ENCODE measurements around the gene ESRRB.
A peak's percentile ranks its signal among the peaks of the same experiment; 100 is the strongest.

The ESRRB gene

GRCh38 chr14:76514213-76514998, 138.5 kb downstream of the ESRRB start:
- H3K27me3 ChIP-seq (ENCODE audit: control insufficient read depth in 3 of 3, insufficient read depth in 3 of 3, low read depth in 1 of 3, low read length in 3 of 3): peaks cover 0 to 7% (median 2%) of the 10 kb centered on the region in 3 experiments
- no peak overlapping the region for H3K4ac ChIP-seq (ENCODE audit: low read length)
- H3K4me1 ChIP-seq (ENCODE audit: control insufficient read depth in 2 of 2, insufficient read depth in 1 of 2, low read depth in 1 of 2, low read length in 2 of 2): peaks cover 0 to 3% of the 10 kb centered on the region in 2 donors
- peaks cover 1% of the 10 kb centered on the region for H3K79me1 ChIP-seq (ENCODE audit: low read depth, low read length)
- H3K9me3 ChIP-seq (replicated peaks in 1 of 2; ENCODE audit: control insufficient read depth in 2 of 2, insufficient read depth in 1 of 2, low read depth in 1 of 2, low read length in 2 of 2): no peaks in the 10 kb centered on the region
- H3K4me3 ChIP-seq (ENCODE audit: low read length in 2 of 2): no peak overlapping the region
- no peak overlapping the region for H3K23ac ChIP-seq (ENCODE audit: low read depth, low read length, poor library complexity)
- no peak overlapping the region for H4K8ac ChIP-seq (ENCODE audit: low read depth, low read length)
- no peak overlapping the region for H3K27ac ChIP-seq (replicated peaks; ENCODE audit: low read length)
- no peak overlapping the region for H4K91ac ChIP-seq (ENCODE audit: low read depth, low read length, poor library complexity)
- no peak for DNase-seq (ENCODE audit: low spot score)
- no CpG with 5 or more reads among the region's 6 CpGs for WGBS, 2 donors (ENCODE audit: extremely low coverage in 2 of 2, insufficient read length in 2 of 2, insufficient replicate concordance in 1 of 2)
- no peak overlapping the region for H2AK5ac ChIP-seq (ENCODE audit: low read depth, low read length)
- no peak overlapping the region for H2AFZ ChIP-seq (ENCODE audit: low read length)
- no peaks in the 10 kb centered on the region for H3K36me3 ChIP-seq (replicated peaks in 1 of 2; ENCODE audit: control insufficient read depth in 2 of 2, insufficient read depth in 2 of 2, low read length in 2 of 2)
- no peak overlapping the region for H3K14ac ChIP-seq (ENCODE audit: low read length)
- no peak overlapping the region for H2BK5ac ChIP-seq (ENCODE audit: low read length)
- H2BK12ac ChIP-seq (ENCODE audit: low read length): no peak overlapping the region
- no peak overlapping the region for H2BK120ac ChIP-seq (ENCODE audit: low read depth, low read length)
- no peak overlapping the region for H3K4me2 ChIP-seq (ENCODE audit: insufficient read depth, low read length, poor library complexity, severe bottlenecking)
- H3K9ac ChIP-seq (ENCODE audit: low read depth, low read length, poor library complexity): no peak overlapping the region
- no peak overlapping the region for H3K18ac ChIP-seq (ENCODE audit: low read length)
- H2BK15ac ChIP-seq (ENCODE audit: low read length): no peak overlapping the region

- no peaks in the 10 kb centered on the region for H3K4me1 ChIP-seq (ENCODE audit: control insufficient read depth in 2 of 2, insufficient read depth in 1 of 2, low read depth in 1 of 2, low read length in 2 of 2)
- no peak overlapping the region for H2BK5ac ChIP-seq (ENCODE audit: low read length)
- H2BK15ac ChIP-seq (ENCODE audit: low read length): no peak overlapping the region
- no peak overlapping the region for H3K14ac ChIP-seq (ENCODE audit: low read length)
- no peaks in the 10 kb centered on the region for H3K36me3 ChIP-seq (replicated peaks in 1 of 2; ENCODE audit: control insufficient read depth in 2 of 2, insufficient read depth in 2 of 2, low read length in 2 of 2)
- peaks cover 1% of the 10 kb centered on the region for H3K79me1 ChIP-seq (ENCODE audit: low read depth, low read length)
- H2AK5ac ChIP-seq (ENCODE audit: low read depth, low read length): no peak overlapping the region
- peaks cover 0 to 4% (median 2%) of the 10 kb centered on the region in 3 experiments for H3K27me3 ChIP-seq (ENCODE audit: control insufficient read depth in 3 of 3, insufficient read depth in 3 of 3, low read depth in 1 of 3, low read length in 3 of 3)
- no peak overlapping the region for H3K4ac ChIP-seq (ENCODE audit: low read length)
- no peak overlapping the region for H3K4me2 ChIP-seq (ENCODE audit: insufficient read depth, low read length, poor library complexity, severe bottlenecking)
- no peak overlapping the region for H4K8ac ChIP-seq (ENCODE audit: low read depth, low read length)
- no peak overlapping the region for H2BK120ac ChIP-seq (ENCODE audit: low read depth, low read length)
- no peak overlapping the region for H3K27ac ChIP-seq (replicated peaks; ENCODE audit: low read length)
- no peak overlapping the region for H4K91ac ChIP-seq (ENCODE audit: low read depth, low read length, poor library complexity)
- no CpG with 5 or more reads among the region's 3 CpGs for WGBS, 2 donors (ENCODE audit: extremely low coverage in 2 of 2, insufficient read length in 2 of 2, insufficient replicate concordance in 1 of 2)
- H3K9me3 ChIP-seq (replicated peaks in 1 of 2; ENCODE audit: control insufficient read depth in 2 of 2, insufficient read depth in 1 of 2, low read depth in 1 of 2, low read length in 2 of 2): no peaks in the 10 kb centered on the region
- no peak for DNase-seq (ENCODE audit: low spot score)
- no peak overlapping the region for H3K18ac ChIP-seq (ENCODE audit: low read length)
- no peak overlapping the region for H3K4me3 ChIP-seq (ENCODE audit: low read length in 2 of 2)
- no peak overlapping the region for H3K9ac ChIP-seq (ENCODE audit: low read depth, low read length, poor library complexity)
- H2BK12ac ChIP-seq (ENCODE audit: low read length): no peak overlapping the region
- H3K23ac ChIP-seq (ENCODE audit: low read depth, low read length, poor library complexity): no peak overlapping the region
- H2AFZ ChIP-seq (ENCODE audit: low read length): no peak overlapping the region
Observed at GRCh38 chr14:76516884-76517283, 140.9 kb downstream of the ESRRB start.

- Histone ChIP-seq H3K4me2 (ENCODE audit: insufficient read depth, low read length, poor library complexity, severe bottlenecking) (no peak overlapping the region), H3K79me1 (ENCODE audit: low read depth, low read length) (peaks cover 1% of the 10 kb centered on the region), H3K36me3 (replicated peaks in 1 of 2; ENCODE audit: control insufficient read depth in 2 of 2, insufficient read depth in 2 of 2, low read length in 2 of 2) (no peaks in the 10 kb centered on the region), H2BK120ac (ENCODE audit: low read depth, low read length) (no peak overlapping the region), H2AFZ (ENCODE audit: low read length) (no peak overlapping the region), H3K27ac (replicated peaks; ENCODE audit: low read length) (no peak overlapping the region), H3K27me3 (ENCODE audit: control insufficient read depth in 3 of 3, insufficient read depth in 3 of 3, low read depth in 1 of 3, low read length in 3 of 3) (peaks cover 0 to 3% (median 2%) of the 10 kb centered on the region in 3 experiments), H2AK5ac (ENCODE audit: low read depth, low read length) (no peak overlapping the region), H3K9me3 (replicated peaks in 1 of 2; ENCODE audit: control insufficient read depth in 2 of 2, insufficient read depth in 1 of 2, low read depth in 1 of 2, low read length in 2 of 2) (no peaks in the 10 kb centered on the region), H3K4ac (ENCODE audit: low read length) (no peak overlapping the region), H2BK5ac (ENCODE audit: low read length) (no peak overlapping the region), H3K4me3 (ENCODE audit: low read length in 2 of 2) (no peak overlapping the region), H4K91ac (ENCODE audit: low read depth, low read length, poor library complexity) (no peak overlapping the region), H3K14ac (ENCODE audit: low read length) (no peak overlapping the region), H4K8ac (ENCODE audit: low read depth, low read length) (no peak overlapping the region), H3K18ac (ENCODE audit: low read length) (no peak overlapping the region), H3K9ac (ENCODE audit: low read depth, low read length, poor library complexity) (no peak overlapping the region), H2BK15ac (ENCODE audit: low read length) (no peak overlapping the region), H3K4me1 (ENCODE audit: control insufficient read depth in 2 of 2, insufficient read depth in 1 of 2, low read depth in 1 of 2, low read length in 2 of 2) (no peaks in the 10 kb centered on the region), H2BK12ac (ENCODE audit: low read length) (no peak overlapping the region), H3K23ac (ENCODE audit: low read depth, low read length, poor library complexity) (no peak overlapping the region)
- WGBS, 2 donors (ENCODE audit: extremely low coverage in 2 of 2, insufficient read length in 2 of 2, insufficient replicate concordance in 1 of 2): 38 to 63% methylated on average over 1 to 2 of the region's 4 CpGs
- DNase-seq (ENCODE audit: low spot score): no peak
Observed at GRCh38 chr14:76518366-76518765, 142.4 kb downstream of the ESRRB start.

GRCh38 chr14:76525106-76525821, 149.3 kb downstream of the ESRRB start:
- Histone ChIP-seq H2AK5ac (ENCODE audit: low read depth, low read length) (no peak overlapping the region), H3K23ac (ENCODE audit: low read depth, low read length, poor library complexity) (no peak overlapping the region)
- WGBS, 2 donors (ENCODE audit: extremely low coverage in 2 of 2, insufficient read length in 2 of 2, insufficient replicate concordance in 1 of 2): no CpG with 5 or more reads among the region's 3 CpGs

More at GRCh38 chr14:76525106-76525821, 149.3 kb downstream of the ESRRB start:
- H3K14ac ChIP-seq (ENCODE audit: low read length): no peak overlapping the region
- no peak overlapping the region for H4K91ac ChIP-seq (ENCODE audit: low read depth, low read length, poor library complexity)
- H2BK12ac ChIP-seq (ENCODE audit: low read length): no peak overlapping the region
- no peak overlapping the region for H3K4ac ChIP-seq (ENCODE audit: low read length)
- H2BK15ac ChIP-seq (ENCODE audit: low read length): no peak overlapping the region
- no peak overlapping the region for H3K27ac ChIP-seq (replicated peaks; ENCODE audit: low read length)
- no peaks in the 10 kb centered on the region for H3K27me3 ChIP-seq (ENCODE audit: control insufficient read depth in 3 of 3, insufficient read depth in 3 of 3, low read depth in 1 of 3, low read length in 3 of 3)
- H3K79me1 ChIP-seq (ENCODE audit: low read depth, low read length): no peaks in the 10 kb centered on the region
- no peak overlapping the region for H3K4me2 ChIP-seq (ENCODE audit: insufficient read depth, low read length, poor library complexity, severe bottlenecking)
- H2BK5ac ChIP-seq (ENCODE audit: low read length): no peak overlapping the region
- H3K9me3 ChIP-seq (replicated peaks in 1 of 2; ENCODE audit: control insufficient read depth in 2 of 2, insufficient read depth in 1 of 2, low read depth in 1 of 2, low read length in 2 of 2): peaks cover 0 to 2% of the 10 kb centered on the region in 2 donors
- H2BK120ac ChIP-seq (ENCODE audit: low read depth, low read length): no peak overlapping the region
- H3K9ac ChIP-seq (ENCODE audit: low read depth, low read length, poor library complexity): no peak overlapping the region
- peaks cover 8% of the 10 kb centered on the region in 2 donors for H3K4me1 ChIP-seq (ENCODE audit: control insufficient read depth in 2 of 2, insufficient read depth in 1 of 2, low read depth in 1 of 2, low read length in 2 of 2)
- no peaks in the 10 kb centered on the region for H3K36me3 ChIP-seq (replicated peaks in 1 of 2; ENCODE audit: control insufficient read depth in 2 of 2, insufficient read depth in 2 of 2, low read length in 2 of 2)
- no peak overlapping the region for H3K4me3 ChIP-seq (ENCODE audit: low read length in 2 of 2)
- no peak for DNase-seq (ENCODE audit: low spot score)
- H4K8ac ChIP-seq (ENCODE audit: low read depth, low read length): no peak overlapping the region
- H3K18ac ChIP-seq (ENCODE audit: low read length): peak overlapping the region; percentile 29
- peak overlapping the region; percentile 45 for H2AFZ ChIP-seq (ENCODE audit: low read length)
